GM21529 (cell line): ENCODE results near the gene NPIPA1.
"Not testable (repeated sequence)": the region's sequence is repeated elsewhere in the genome, so short reads cannot be mapped to it uniquely, and the experiment has no call there.

Source experiments
- ATAC-seq: cut with Tn5 transposase; IDR thresholded peaks from one replicate; pipeline ENCODE4 v1.9.1; 2021; ENCODE audit not compliant: unreplicated experiment

The NPIPA1 gene

DNA sequence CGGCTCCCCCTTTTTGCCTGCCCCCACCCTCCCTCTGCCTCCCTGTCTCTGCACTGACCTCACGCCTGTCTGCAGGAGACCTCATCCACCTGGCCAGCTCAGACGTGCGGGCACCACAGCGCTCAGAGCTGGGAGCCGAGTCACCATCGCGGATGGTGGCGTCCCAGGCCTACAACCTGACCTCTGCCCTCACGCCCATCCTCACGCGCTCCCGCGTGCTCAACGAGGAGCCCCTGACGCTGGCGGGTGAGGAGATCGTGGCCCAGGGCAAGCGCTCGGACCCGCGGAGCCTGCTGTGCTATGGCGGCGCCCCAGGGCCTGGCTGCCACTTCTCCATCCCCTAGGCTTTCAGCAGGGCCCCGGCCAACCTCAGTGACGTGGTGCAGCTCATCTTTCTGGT is 8.1 kb upstream of the NPIPA1 start:
- not testable (repeated sequence) for ATAC-seq

- not testable (repeated sequence) for ATAC-seq
These were observed 7.0 kb upstream of the NPIPA1 start for GRCh38 chr16:14930246-14930645.

GRCh38 chr16:14930971-14931370 is 6.3 kb upstream of the NPIPA1 start:
- ATAC-seq, result not testable (repeated sequence)

DNA sequence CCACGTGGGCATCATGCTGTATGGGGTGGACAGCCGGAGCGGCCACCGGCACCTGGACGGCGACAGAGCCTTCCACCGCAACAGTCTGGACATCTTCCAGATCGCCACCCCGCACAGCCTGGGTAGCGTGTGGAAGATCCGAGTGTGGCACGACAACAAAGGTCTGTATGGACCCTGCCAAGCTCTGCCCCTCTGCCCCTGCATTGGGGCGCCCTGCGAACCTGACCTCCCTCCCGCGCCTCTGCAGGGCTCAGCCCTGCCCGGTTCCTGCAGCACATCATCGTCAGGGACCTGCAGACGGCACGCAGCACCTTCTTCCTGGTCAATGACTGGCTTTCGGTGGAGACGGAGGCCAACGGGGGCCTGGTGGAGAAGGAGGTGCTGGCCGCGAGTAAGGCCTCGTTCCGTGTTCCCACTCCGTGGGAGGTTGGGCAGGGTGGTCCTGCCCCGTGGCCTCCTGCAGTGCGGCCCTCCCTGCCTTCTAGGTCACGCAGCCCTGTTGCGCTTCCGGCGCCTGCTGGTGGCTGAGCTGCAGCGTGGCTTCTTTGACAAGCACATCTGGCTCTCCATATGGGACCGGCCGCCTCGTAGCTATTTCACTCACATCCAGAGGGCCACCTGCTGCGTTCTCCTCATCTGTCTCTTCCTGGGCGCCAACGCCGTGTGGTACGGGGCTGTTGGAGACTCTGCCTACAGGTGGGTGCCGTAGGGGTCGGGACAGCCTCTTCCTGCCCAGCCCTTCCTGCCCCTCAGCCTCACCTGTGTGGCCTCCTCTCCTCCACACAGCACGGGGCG is 4.5 kb upstream of the NPIPA1 start:
- ATAC-seq, result not testable (repeated sequence)

GRCh38 chr16:14937994-14938393 is 751 bp downstream of the NPIPA1 start:
- not testable (repeated sequence) for ATAC-seq

- not testable (repeated sequence) for ATAC-seq
These were observed 5.4 kb downstream of the NPIPA1 start for GRCh38 chr16:14942686-14943085.

GRCh38 chr16:14955546-14956231 is 18.4 kb downstream of the NPIPA1 start:
- ATAC-seq, result no peak

- no peak for ATAC-seq
These were observed 20.5 kb downstream of the NPIPA1 start for GRCh38 chr16:14957576-14958322.

DNA sequence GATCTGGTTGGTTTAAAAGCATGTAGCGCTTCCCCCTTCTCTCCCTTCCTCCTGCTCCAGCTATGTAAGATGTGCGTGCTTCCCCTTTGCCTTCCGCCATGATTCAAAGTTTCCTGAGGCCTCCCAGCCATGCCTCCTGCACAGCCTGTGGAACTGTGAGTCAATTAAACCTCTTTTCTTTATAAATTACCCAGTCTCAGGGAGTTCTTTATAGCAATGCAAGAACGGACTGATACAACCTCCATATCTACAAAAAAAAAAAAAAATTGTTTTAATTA is 21.0 kb downstream of the NPIPA1 start:
- no peak for ATAC-seq

DNA sequence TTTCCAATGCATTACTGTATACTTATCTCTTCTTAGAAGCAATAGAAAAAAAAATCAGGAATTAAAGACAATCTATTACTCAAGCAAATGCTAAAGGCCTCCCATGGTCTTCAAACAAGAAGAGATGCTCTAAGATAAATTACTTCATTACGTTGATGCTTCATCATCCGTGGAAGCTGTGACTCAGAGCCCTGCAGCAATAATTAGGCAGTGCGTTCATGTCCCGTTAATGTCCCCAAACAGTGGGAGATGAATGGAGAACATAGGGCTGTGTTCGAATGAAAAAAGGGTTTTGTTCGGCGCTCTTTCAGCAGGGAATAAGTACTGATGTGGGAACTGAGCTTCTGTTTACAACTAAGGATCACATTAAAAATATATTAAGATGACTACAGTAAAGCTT is 21.7 kb downstream of the NPIPA1 start:
- no peak for ATAC-seq

- ATAC-seq, result no peak
These were observed 24.4 kb downstream of the NPIPA1 start for GRCh38 chr16:14961405-14962186.

DNA sequence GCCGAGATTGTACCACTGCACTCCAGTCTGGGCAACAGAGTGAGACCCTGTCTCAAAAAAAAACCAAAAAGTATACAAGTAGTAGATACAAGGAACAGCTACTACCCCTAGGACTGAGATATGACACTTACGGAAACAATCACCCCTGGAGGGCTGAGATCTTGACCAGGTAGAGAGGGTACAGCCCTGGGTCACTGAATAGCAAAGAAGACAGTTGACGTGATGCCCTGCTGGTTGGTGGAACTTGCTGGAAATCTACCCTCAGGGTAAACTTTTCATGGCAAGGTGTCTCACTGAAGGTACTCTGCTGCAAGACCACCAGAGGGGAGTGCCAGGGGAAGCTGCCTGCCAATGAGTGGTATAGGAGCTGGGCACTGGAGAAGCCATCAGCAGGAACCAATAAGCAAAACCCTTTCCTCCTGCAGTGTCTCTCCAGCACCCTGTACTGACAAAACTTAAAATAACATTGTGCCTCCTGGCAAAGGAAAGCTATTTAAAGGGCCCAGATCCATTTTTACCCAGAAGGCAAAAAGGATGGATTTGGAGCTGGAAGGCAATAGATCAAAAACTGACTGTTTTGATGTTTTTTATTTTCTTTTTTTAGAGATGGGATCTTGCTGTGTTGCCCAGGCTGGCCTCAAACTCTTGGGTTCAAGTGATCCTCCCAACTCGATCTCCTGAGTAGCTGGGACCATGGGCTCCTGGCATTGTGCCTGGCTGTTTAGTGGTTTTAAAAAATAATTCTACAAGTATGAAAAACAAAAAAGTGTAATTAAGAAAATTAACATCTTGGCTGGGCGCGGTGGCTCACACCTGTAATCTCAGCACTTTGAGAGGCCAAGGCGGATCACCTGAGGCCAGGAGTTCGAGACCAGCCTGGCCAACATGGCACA is 26.3 kb downstream of the NPIPA1 start:
- ATAC-seq, result no peak

GRCh38 chr16:14965328-14965727 is 28.1 kb downstream of the NPIPA1 start:
- no peak for ATAC-seq

DNA sequence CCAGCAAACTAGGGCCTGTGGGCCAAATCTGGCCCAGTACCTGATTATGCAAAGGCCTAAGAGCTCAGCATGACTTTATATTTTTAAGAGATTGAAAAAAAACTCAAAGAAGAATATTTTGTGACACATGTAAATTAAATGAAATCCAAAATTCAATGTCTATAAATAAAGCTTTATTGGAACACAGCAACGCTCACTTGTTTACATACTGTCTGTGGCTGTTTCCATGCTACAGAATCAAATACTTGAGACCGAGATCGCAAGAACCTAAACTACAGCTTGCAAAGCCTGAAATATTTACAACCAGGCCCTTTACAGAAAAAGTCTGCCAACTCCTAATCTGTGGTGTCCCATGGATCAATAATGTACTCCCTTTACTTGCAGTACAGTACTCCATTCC is 32.6 kb downstream of the NPIPA1 start:
- ATAC-seq, result not testable (repeated sequence)

DNA sequence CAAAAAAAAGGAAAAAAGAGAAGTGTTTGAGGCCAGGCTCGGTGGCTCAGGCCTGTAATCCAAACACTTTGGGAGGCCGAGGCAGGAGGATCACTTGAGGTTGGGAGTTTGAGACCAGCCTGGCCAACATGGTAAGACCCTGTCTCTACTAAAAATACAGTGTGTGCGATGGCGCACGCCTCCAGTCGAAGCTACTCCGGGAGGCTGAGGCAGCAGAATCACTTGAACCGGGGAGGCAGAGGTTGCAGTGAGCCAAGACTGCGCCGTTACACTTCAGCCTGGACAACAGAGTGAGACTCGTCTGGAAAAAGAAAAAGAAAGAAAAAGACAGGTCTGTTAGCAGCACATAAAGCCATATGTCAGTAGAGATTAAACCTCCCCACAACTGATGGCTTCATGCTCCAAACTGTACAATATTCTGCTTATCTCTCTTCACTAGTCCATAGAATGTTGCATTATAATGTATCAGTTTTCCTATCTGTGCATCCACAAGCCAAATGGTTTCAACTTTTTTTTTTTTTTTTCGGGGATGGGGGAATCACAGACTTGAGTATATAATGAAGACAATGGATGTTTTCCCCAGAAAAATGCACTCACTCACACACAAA is 34.5 kb downstream of the NPIPA1 start:
- not testable (repeated sequence) for ATAC-seq

DNA sequence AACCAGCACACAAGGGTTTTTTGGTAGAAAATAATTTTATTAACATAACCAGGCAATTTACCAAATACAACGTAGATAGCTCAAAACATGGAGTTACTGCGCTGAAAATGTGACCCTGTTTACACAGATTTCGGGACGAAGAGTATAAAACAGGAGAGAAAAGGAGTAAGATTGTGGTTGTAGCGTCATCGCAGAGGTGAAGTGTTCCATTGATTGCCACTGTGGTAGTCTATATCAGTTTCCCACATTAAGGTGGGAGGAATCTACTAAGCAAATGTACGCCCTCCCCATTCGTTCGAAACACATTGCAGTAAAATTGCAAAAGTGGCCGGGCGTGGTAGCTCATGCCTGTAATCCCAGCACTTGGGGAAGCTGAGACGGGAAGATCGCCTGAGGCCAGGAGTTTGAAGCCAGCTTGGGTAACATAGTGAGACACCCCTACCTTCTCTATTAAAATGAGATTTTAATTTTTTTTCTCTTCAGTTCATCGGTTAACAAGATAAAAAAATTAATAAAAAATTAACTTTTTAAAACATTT is 36.6 kb downstream of the NPIPA1 start:
- not testable (repeated sequence) for ATAC-seq

- ATAC-seq, result not testable (repeated sequence)
These were observed 37.0 kb downstream of the NPIPA1 start for GRCh38 chr16:14974331-14974655.

GRCh38 chr16:14974656-14975417 is 37.6 kb downstream of the NPIPA1 start, which contains the start of gene PDXDC1:
Gene PDXDC1 (plus strand): TSS chr16:14975026. CDS start chr16:14975200, 174 bp downstream.
- ATAC-seq, result peak; percentile 92
